GM12801 (cell line): Measurements from ENCODE around the gene CIPC.

ENCODE experiments used
- CTCF ChIP-seq: IDR thresholded peaks from one replicate; pipeline ENCODE4 v1.5.1; 2011; ENCODE audit warnings: control low read depth; ENCODE audit not compliant: insufficient read length; ENCODE audit errors: extremely low read depth

CIPC gene

GRCh38 chr14:77161011-77161410 is 63.0 kb downstream of the CIPC start:
- TF ChIP-seq CTCF, result no peak
